PC-9 (cell line): ENCODE measurements around the gene TEX13D. TPM values are rescaled to one million over a fixed set of nuclear protein-coding genes. Genes with fewer than 3 reads are reported as not detected.
"Not testable (repeated sequence)": the region's sequence is repeated elsewhere in the genome, so short reads cannot be mapped to it uniquely, and the experiment has no call there.

Experiments used
- Bru-seq: library from RNA; stranded (reverse); fragments of 400-500 nt; gene quantifications from one replicate; lab custom pipeline; 2021; lab: Mats Ljungman, UMichigan
- BruChase-seq, 2 experiments: library from RNA; stranded (reverse); fragments of 400-500 nt; gene quantifications; one replicate each; lab custom pipeline; 2021; lab: Mats Ljungman, UMichigan
- BruUV-seq: library from RNA; stranded (reverse); fragments of 400-500 nt; replicated peaks from 2 replicates; lab custom pipeline; 2021; lab: Mats Ljungman, UMichigan
- CTCF ChIA-PET: fragments of 300-600 bp; sonication (Branson Sonifier 250); formaldehyde crosslinking; loops from one replicate; lab custom pipeline; 2022; ENCODE audit warnings: antibody characterized with exemption; lab: Charles Lee
- POLR2A ChIA-PET: fragments of 300-600 bp; sonication (Branson Sonifier 250); formaldehyde crosslinking; loops from one replicate; lab custom pipeline; 2022; ENCODE audit warnings: antibody characterized with exemption; ENCODE audit not compliant: unreplicated experiment; lab: Charles Lee
- DNase-seq, 2 experiments: peaks; one replicate each; pipeline versions ENCODE4 v3.0.0 to v3.0.0-alpha.2; 2015 to 2022; ENCODE audit warnings: mixed read lengths in 1 of 2
- H2AFZ ChIP-seq: fragments of 200-600 bp; sonication (generic); 2 replicates; pipeline ENCODE4 v1.8.1; 2017; ENCODE audit warnings: antibody characterized with exemption
- H3F3A ChIP-seq: fragments of 200-600 bp; sonication (generic); 2 replicates; pipeline ENCODE4 v1.8.1; 2017; ENCODE audit warnings: antibody characterized with exemption, mild to moderate bottlenecking, low read depth; ENCODE audit not compliant: insufficient read depth
- H3K27ac ChIP-seq: fragments of 200-600 bp; sonication (generic); 2 replicates; pipeline ENCODE4 v1.6.1; 2016; ENCODE audit warnings: mixed run types
- H3K27me3 ChIP-seq: fragments of 200-600 bp; sonication (generic); 2 replicates; pipeline ENCODE4 v1.6.1; 2016; ENCODE audit warnings: low read depth, mixed run types; ENCODE audit not compliant: insufficient read depth
- H3K36me3 ChIP-seq: fragments of 200-600 bp; sonication (generic); 2 replicates; pipeline ENCODE4 v1.6.1; 2016; ENCODE audit warnings: low read depth, mixed run types
- H3K4me1 ChIP-seq: fragments of 200-600 bp; sonication (generic); replicated peaks from 2 replicates; pipeline ENCODE4 v1.6.1; 2016; ENCODE audit warnings: mixed run types; ENCODE audit not compliant: insufficient read depth
- H3K4me2 ChIP-seq: fragments of 200-600 bp; sonication (generic); 2 replicates; pipeline ENCODE4 v1.6.1; 2017; ENCODE audit warnings: mixed run types
- H3K4me3 ChIP-seq: fragments of 200-600 bp; sonication (generic); 2 replicates; pipeline ENCODE4 v1.6.1; 2016; ENCODE audit warnings: mixed run types
- H3K79me2 ChIP-seq: fragments of 200-600 bp; sonication (generic); 2 replicates; pipeline ENCODE4 v1.6.1; 2017; ENCODE audit warnings: low read depth, mixed run types
- H3K9me2 ChIP-seq: fragments of 200-600 bp; sonication (generic); 2 replicates; pipeline ENCODE4 v1.8.1; 2017; ENCODE audit warnings: mild to moderate bottlenecking; ENCODE audit not compliant: insufficient read depth
- H3K9me3 ChIP-seq: fragments of 200-600 bp; sonication (generic); 2 replicates; pipeline ENCODE4 v1.8.1; 2016; ENCODE audit warnings: low read depth; ENCODE audit not compliant: insufficient read depth
- H4K20me1 ChIP-seq: fragments of 200-600 bp; sonication (generic); 2 replicates; pipeline ENCODE4 v1.8.1; 2017; ENCODE audit not compliant: insufficient read depth
- EZH2 ChIP-seq: fragments of 200-600 bp; sonication (generic); IDR thresholded peaks from 2 replicates; pipeline ENCODE4 v1.8.0; 2017; ENCODE audit warnings: antibody characterized with exemption, low read depth
- intact Hi-C: fragments of 100-400 bp; cut with micrococcal nuclease; formaldehyde crosslinking; loops from one replicate; pipeline ENCODE4 v1.10.0; 2022; ENCODE audit not compliant: unreplicated experiment
- long read RNA-seq: library from polyadenylated mRNA; stranded (forward); transcript quantifications from one replicate; pipeline ENCODE4 v2.0.0, GENCODE V29; 2022
- total RNA-seq: library from RNA; stranded (reverse); gene quantifications from 2 replicates; pipeline ENCODE4 v1.2.3, GENCODE V29; 2021
- TF ChIP-seq, protein P1 (sequence below): fragments of 200-600 bp; sonication (generic); conservative IDR thresholded peaks from 2 replicates; pipeline ENCODE4 v1.6.1; 2017; ENCODE audit warnings: mixed run types, antibody characterized with exemption, mild to moderate bottlenecking, moderate library complexity

Gene TEX13D
- total RNA-seq (not detected in 2 replicates), Bru-seq, nascent RNA (not detected), BruChase-seq, experiment 1, labeled RNA remaining after a 2-hour chase (not detected), BruChase-seq, experiment 2, labeled RNA remaining after a 6-hour chase (not detected)
- long read RNA-seq: 0 reads

DNA sequence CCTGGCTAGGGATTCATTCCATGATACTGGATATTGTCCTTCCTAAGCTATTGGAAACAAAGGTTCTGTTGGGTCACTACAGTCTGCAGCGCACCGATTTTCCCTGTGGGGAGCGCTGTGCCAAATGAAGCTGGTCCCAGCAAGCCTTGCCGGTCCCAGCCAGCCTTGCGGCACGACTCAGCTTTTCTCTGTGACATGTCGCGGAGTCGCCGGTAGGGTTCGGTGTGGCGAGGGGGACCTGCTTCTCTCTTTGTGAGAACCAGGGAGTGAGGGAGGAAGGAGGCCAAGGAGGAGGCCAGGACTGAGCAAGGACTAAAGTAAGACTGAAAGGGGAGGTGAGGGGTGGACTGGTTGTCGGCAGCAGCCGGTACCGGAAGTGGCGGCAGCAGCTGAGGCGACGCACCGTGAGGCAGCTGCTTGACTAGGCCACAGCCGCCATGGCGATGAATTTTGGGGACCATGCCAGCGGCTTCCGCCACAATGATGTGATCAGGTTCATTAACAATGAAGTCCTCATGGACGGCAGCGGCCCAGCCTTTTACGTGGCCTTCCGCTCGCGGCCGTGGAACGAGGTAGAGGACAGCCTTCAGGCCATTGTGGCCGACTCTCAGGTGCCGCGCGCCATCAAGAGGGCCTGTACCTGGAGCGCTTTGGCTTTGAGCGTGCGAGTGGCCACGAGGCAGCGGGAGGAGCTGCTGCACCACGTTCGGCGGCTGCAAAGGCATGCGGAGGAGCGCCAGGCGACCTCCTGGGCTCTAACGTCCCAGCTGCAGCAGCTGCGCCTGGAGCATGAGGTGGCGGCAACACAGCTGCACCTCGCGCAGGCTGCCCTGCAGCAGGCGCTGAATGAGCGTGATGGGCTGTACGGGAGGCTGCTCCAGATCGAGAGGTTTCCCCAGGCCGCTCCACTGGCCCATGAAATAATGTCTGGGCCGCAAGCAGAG is at the start of gene TEX13D:
Gene TEX13D, plus strand, starts transcription at position 180 of the 944 bp plus-strand sequence. Its CDS starts 258 bp downstream, at position 438.
- H3K9me2 ChIP-seq: no peaks in the 10 kb centered on the region
- BruUV-seq: no TSS peak
- H3K36me3 ChIP-seq: no peaks in the 10 kb centered on the region
- TF ChIP-seq, protein P1, sequence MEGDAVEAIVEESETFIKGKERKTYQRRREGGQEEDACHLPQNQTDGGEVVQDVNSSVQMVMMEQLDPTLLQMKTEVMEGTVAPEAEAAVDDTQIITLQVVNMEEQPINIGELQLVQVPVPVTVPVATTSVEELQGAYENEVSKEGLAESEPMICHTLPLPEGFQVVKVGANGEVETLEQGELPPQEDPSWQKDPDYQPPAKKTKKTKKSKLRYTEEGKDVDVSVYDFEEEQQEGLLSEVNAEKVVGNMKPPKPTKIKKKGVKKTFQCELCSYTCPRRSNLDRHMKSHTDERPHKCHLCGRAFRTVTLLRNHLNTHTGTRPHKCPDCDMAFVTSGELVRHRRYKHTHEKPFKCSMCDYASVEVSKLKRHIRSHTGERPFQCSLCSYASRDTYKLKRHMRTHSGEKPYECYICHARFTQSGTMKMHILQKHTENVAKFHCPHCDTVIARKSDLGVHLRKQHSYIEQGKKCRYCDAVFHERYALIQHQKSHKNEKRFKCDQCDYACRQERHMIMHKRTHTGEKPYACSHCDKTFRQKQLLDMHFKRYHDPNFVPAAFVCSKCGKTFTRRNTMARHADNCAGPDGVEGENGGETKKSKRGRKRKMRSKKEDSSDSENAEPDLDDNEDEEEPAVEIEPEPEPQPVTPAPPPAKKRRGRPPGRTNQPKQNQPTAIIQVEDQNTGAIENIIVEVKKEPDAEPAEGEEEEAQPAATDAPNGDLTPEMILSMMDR: no peak
- TF ChIP-seq EZH2: no peak
- H3K27ac ChIP-seq: no peak within 1 kb of the TSS
- H3K4me2 ChIP-seq: no peak within 1 kb of the TSS
- no peak for DNase-seq
- H3K9me3 ChIP-seq: no peaks in the 10 kb centered on the region
- no peak within 1 kb of the TSS for H2AFZ ChIP-seq
- no peak within 1 kb of the TSS for H3K4me3 ChIP-seq
- 0 out of 2 replicates have a peak, but pooled peaks cover 5% of the 10 kb centered on the region for H3K27me3 ChIP-seq
- intact Hi-C loops: no loop called here
- H3K79me2 ChIP-seq: no peaks in the 10 kb centered on the region
- no peaks in the 10 kb centered on the region for H4K20me1 ChIP-seq
- ChIA-PET POLR2A (no interaction called here), CTCF (no interaction called here)
- no peaks in the 10 kb centered on the region for H3K4me1 ChIP-seq
- no peaks in the 10 kb centered on the region for H3F3A ChIP-seq

DNA sequence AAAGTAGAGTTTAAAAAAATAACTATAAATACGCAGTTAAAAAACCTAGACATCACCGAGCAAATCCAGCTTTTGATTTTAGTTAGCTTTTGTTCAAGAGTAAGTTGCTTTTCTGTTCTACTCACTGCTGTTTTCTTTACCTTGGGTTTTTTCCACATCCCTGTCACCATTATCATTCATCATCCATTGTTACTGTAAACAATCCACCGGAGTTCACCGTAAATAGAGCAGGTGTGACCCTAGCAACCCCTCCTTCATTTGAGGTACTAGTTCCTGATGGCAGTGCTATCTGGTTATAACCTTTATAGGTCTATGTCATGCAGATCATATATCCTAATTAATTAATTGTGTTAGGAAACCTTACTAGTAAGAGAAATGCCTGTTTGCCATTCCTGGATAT is 43.0 kb upstream of the TEX13D start:
- no peak overlapping the region for H3K4me3 ChIP-seq
- H2AFZ ChIP-seq: no peak overlapping the region
- BruUV-seq: no TSS peak
- H3K4me1 ChIP-seq: no peaks in the 10 kb centered on the region
- H3K27ac ChIP-seq: no peak overlapping the region
- ChIA-PET CTCF (no interaction called here), POLR2A (no interaction called here)
- no peak for TF ChIP-seq EZH2
- TF ChIP-seq, protein P1: no peak
- H3K4me2 ChIP-seq: no peak overlapping the region
- no peaks in the 10 kb centered on the region for H3F3A ChIP-seq
- intact Hi-C loops: no loop called here
- H4K20me1 ChIP-seq: no peaks in the 10 kb centered on the region
- H3K9me3 ChIP-seq: no peaks in the 10 kb centered on the region
- no peaks in the 10 kb centered on the region for H3K9me2 ChIP-seq
- no peaks in the 10 kb centered on the region for H3K27me3 ChIP-seq
- H3K36me3 ChIP-seq: no peaks in the 10 kb centered on the region
- no peaks in the 10 kb centered on the region for H3K79me2 ChIP-seq
- DNase-seq: no peak

GRCh38 chrX:124293810-124294209 is 38.6 kb upstream of the TEX13D start:
- intact Hi-C loops: no loop called here
- TF ChIP-seq, protein P1: no peak
- TF ChIP-seq EZH2: no peak
- H3F3A ChIP-seq: no peaks in the 10 kb centered on the region
- H3K4me3 ChIP-seq: no peak overlapping the region
- H3K27me3 ChIP-seq: no peaks in the 10 kb centered on the region
- H4K20me1 ChIP-seq: no peaks in the 10 kb centered on the region
- no peaks in the 10 kb centered on the region for H3K79me2 ChIP-seq
- no peak overlapping the region for H2AFZ ChIP-seq
- BruUV-seq: no TSS peak
- H3K9me2 ChIP-seq: no peaks in the 10 kb centered on the region
- CTCF ChIA-PET: no interaction called here
- POLR2A ChIA-PET: no interaction called here
- no peaks in the 10 kb centered on the region for H3K4me1 ChIP-seq
- no peaks in the 10 kb centered on the region for H3K36me3 ChIP-seq
- no peak overlapping the region for H3K4me2 ChIP-seq
- no peaks in the 10 kb centered on the region for H3K9me3 ChIP-seq
- H3K27ac ChIP-seq: no peak overlapping the region
- DNase-seq: no peak

GRCh38 chrX:124299323-124299722 is 33.1 kb upstream of the TEX13D start:
- H3K4me3 ChIP-seq, H3K4me1 ChIP-seq, H3K27me3 ChIP-seq, H3K4me2 ChIP-seq, CTCF ChIA-PET, H4K20me1 ChIP-seq, intact Hi-C loops, H3K9me2 ChIP-seq, H2AFZ ChIP-seq, H3K79me2 ChIP-seq, H3K9me3 ChIP-seq, POLR2A ChIA-PET, H3K27ac ChIP-seq, H3K36me3 ChIP-seq, H3F3A ChIP-seq, DNase-seq, BruUV-seq: not testable (repeated sequence)
